GM18520 (cell line): ENCODE measurements around the gene MLN.

Source experiments
- ATAC-seq: cut with Tn5 transposase; IDR thresholded peaks from one replicate; pipeline ENCODE4 v1.9.1; 2021; ENCODE audit not compliant: unreplicated experiment

MLN gene

GRCh38 chr6:33816911-33817310 lies 13.1 kb upstream of the MLN start:
- no peak for ATAC-seq

DNA sequence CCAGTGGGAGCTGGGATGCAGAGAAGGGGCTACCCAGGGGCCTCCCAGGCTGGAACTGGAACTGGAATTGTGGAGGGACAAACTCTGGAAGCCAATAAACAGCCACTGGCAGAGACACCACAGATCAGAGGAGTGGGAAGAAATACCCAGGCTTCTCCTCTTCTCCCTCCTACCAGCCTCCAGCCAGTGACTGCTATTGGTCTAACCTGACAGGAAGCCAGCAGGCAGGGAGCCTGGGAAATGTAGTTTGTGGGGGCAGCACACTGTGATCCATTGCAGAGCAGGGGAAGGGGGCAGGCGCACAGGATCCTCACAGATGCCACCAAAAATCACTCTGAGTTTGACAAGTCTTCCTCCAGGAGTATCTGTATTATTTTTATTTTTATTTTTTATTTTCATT lies 12.1 kb upstream of the MLN start:
- ATAC-seq: no peak

GRCh38 chr6:33813990-33814985 lies 10.5 kb upstream of the MLN start:
- ATAC-seq: no peak

- ATAC-seq: no peak
These were observed 9.6 kb upstream of the MLN start for GRCh38 chr6:33813246-33813904.

GRCh38 chr6:33812669-33813068 lies 8.9 kb upstream of the MLN start:
- no peak for ATAC-seq

DNA sequence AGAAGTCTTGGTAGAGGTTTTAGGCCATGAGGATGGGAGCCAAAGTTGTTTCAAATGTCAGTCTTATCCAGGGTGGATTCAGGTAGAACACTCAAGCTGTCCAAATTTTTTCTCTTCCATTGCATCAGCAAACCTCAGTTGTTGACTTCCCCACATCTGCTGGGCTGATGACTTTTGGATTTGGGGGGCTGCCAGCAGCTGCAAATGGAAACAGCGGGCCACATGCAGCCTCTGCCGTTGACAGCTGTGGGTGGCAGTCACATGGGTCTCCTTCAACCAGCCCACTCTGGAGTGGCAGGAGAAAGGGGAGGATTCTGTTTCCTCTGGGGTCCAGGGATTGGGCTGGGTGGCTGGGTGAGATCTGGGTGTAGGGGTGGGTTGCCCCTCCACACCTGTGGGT lies 5.8 kb upstream of the MLN start:
- ATAC-seq: no peak

DNA sequence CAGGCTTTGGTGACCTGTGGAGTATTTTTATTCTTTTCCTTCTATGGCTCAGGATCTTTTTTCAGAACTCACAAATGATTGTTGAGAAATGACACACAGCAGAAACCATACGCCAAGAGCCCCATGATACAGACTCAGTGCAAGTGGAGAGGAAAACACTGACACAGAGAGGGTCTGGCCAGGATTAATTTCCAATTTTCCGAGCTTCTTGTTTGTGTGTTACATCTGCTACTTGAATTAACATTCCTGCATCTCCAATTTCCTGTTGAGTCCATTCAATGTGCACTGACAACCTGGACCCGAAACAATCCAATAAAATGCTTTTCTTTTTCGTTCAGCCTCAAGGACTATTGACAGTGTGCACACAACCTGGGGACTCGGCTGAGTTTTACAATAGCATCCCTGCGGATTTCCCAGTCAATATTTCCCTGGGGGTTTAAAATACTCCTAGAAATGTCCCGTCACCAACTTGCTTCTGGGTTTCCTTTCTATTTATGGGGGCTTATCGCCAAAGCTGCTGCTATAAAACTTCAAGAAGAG lies 4.9 kb upstream of the MLN start:
- no peak for ATAC-seq

GRCh38 chr6:33807606-33808005 lies 3.8 kb upstream of the MLN start:
- ATAC-seq: no peak

- no peak for ATAC-seq
These were observed 3.0 kb upstream of the MLN start for GRCh38 chr6:33806841-33807240.

GRCh38 chr6:33802186-33802958 lies 1.4 kb downstream of the MLN start:
- ATAC-seq: no peak

DNA sequence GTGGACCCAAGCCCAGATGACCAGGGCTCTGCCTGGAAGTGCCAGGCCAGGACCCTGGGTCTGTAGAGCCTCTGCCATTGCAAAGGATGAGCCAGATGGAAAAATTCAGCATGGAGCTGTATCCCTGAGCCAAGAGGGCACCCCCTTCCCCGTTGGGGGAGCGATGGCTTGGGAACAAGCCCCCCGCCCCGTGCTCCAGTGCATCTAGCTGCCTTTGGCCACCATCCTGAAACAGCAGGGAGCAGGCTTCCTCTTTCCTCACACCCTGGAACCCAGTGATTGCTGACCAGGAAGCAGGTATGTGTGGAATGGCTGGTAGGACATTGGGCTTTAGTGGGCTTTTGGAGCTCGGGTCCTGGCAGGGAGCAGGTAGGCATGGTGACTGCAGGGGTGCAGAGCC lies 2.2 kb downstream of the MLN start:
- no peak for ATAC-seq

DNA sequence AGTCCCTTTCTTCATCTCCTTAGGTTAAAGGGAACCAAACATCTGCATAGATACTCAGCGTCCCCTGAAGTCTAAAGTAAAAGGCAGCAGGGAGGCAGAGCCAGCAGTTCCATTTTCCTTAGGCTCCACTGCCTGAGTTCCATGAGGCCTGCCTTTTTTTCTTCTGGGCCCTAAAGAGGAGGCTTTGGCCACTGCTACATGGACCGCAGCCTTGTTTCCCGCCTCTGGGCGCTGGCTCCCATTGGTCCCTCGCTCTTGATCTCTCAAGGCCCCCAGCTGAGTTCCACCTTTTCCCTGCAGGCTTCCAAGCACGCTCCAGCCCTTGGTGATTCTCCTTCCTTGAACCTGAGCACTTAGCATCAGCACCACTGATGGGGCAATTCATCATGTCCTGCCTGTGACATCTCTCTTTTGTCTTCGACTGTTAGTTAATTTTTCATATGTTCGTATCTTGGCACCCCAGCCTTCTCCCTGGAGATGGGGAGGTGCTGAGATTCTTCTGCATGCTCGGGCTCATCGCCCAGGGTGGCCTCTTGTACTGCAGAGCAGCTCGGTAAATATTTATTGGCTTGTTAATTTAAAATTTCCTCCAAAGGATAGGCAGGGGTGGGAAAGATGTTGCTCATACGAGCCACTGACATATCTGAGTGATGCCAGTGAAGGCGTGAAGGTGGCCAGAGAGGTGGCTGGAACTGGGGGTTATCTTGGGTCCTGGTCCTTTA lies 3.4 kb downstream of the MLN start:
- ATAC-seq: no peak

- ATAC-seq: no peak
These were observed 4.2 kb downstream of the MLN start for GRCh38 chr6:33799454-33800113.

- ATAC-seq: no peak
These were observed 5.4 kb downstream of the MLN start for GRCh38 chr6:33798343-33798848.

- no peak for ATAC-seq
These were observed 6.0 kb downstream of the MLN start for GRCh38 chr6:33797626-33798342.

DNA sequence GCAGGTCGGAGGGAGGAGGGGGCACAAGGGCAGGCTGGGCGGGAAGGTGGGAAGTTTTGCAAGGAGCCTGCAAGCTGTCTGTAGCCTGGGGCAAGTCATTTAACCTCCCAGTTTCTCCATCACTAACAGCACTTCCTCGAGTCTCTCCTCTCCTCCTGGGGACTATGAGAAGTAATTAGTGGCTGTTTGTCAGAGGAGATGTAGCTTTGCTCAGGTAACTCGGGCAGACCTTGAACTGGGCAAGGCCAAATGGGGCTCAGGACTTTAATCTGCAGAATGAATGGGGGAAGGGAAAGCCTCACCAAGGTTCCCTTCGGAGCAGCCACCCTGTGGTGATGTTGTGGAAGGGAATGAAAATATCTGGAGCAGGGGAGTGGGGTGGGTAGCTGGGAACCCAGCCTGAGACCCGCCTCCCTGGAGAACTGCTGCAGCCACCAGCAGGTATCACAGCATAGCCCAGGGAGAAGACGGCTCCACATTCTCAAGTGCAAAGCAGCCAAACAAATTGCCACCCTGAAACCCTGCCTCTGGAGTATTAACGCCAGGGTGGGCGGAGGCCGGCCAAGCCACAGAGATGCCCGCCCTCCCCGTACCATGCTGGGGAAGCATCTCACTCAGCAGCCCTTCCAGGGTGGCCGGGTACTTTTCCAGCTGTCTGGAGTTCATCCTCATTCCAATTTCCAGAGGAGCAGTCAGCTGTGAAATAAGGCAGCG lies 8.7 kb downstream of the MLN start:
- ATAC-seq: no peak

GRCh38 chr6:33792981-33793380 lies 10.8 kb downstream of the MLN start:
- no peak for ATAC-seq

DNA sequence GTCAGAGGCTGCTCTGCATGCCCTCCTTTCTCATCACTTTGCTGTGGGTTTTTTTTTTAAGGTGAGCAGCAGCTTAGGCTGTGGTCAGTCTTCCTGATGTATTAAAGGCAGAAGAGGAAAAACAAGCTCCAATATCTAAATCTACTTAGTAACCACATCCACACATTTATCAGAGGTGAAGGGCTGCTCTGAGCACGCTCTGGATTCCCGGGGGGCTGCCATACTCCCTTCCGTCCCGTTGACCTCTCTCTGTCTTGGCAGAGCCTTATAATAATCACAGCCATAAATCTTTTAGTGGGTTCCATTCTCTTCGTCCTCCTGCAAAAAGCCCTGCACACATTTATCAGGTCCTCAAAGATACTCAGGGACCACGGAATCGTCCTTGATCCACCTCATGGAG lies 12.2 kb downstream of the MLN start:
- no peak for ATAC-seq

DNA sequence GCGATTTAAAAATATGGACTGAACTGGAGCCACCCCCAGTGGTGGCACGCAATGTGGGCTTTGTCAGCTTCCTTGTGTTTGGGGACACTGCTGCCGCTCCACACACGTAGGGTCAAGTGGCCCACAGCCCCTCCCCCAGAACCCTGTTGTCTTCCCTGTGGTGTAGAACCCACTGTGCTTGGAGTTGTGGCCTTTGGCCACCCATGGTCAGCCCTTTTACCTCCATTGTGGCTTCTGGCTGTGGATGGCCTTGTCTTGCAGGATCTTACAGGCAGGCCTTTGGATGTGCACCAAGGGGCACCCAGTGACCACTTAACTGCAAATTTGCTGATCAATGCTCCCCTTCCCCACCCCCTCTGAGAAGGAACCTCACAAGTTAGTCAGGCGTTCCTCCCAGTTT lies 12.9 kb downstream of the MLN start:
- no peak for ATAC-seq
